Suprapubic skin (tissue), 4 donors: ENCODE data around the gene DPM3.

Source experiments
- EP300 ChIP-seq: sonication (generic); formaldehyde crosslinking; IDR thresholded peaks from one replicate; pipeline ENCODE4 v1.6.1; 2017; ENCODE audit warnings: antibody characterized with exemption
- POLR2AphosphoS5 ChIP-seq, 3 donors: sonication (generic); formaldehyde crosslinking; IDR thresholded peaks; one replicate each; pipeline ENCODE4 v1.6.1; 2017; ENCODE audit warnings: antibody characterized with exemption in 3 of 3
- TF ChIP-seq, protein P1 (sequence below), 2 donors: fragments of 200-600 bp in 1 of 2; fragments of 450-650 bp in 1 of 2; sonication (generic) in 1 of 2; IDR thresholded peaks; one replicate each; pipeline ENCODE4 v1.5.1; 2016 to 2019; ENCODE audit warnings: antibody characterized with exemption in 2 of 2, mild to moderate bottlenecking in 1 of 2, moderate library complexity in 1 of 2

DNA sequence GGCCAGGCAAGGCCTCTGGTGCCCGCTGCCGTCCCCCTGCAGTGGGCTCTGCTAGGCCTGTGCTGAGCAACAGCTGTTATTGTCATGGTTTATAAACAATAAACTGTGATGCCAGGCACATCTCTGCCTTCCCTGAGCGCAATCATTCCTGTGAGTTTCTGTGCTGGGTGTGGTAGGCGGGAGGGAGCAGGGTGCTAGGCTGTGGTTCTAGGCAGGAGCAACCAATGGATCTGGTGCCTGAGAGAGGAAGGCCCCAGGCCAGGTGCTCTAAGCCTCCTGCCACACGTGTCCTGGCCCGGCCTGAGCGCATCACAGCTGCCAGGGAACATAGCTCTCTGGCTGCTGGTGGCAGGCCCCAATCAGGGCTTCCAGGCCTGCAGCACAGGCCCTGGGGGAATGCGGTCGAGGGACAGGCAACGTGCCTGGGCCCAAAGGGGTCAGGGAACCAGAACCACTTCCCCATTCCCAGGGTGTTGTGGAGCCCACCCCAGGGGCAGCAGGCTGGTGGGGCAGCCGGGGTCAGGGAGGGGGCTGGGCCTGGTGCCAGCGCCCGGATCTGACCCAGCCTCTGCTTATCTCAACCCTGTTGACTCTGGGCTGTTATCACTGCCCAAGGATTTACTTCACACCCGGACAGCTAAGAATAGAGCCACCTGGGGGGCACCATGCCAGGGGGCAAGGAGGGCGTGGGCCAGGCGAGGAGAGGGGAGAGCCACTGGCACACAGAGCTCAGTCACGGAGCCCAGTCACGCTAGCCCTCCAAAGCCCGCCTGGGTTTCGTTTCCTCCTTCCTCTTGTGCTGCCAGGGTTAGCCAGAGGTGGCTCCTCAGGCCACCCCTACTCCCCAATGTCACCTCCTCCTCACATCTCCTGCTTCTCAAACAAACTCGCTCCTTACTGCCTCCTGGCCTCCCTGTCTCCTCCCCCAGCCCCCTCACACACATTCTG, 44.8 kb upstream of the DPM3 start:
- TF ChIP-seq, protein P1, sequence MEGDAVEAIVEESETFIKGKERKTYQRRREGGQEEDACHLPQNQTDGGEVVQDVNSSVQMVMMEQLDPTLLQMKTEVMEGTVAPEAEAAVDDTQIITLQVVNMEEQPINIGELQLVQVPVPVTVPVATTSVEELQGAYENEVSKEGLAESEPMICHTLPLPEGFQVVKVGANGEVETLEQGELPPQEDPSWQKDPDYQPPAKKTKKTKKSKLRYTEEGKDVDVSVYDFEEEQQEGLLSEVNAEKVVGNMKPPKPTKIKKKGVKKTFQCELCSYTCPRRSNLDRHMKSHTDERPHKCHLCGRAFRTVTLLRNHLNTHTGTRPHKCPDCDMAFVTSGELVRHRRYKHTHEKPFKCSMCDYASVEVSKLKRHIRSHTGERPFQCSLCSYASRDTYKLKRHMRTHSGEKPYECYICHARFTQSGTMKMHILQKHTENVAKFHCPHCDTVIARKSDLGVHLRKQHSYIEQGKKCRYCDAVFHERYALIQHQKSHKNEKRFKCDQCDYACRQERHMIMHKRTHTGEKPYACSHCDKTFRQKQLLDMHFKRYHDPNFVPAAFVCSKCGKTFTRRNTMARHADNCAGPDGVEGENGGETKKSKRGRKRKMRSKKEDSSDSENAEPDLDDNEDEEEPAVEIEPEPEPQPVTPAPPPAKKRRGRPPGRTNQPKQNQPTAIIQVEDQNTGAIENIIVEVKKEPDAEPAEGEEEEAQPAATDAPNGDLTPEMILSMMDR (IDR thresholded peaks at IDR 0.05), result no peak
- TF ChIP-seq EP300, result no peak
- no peak for TF ChIP-seq POLR2AphosphoS5 (IDR thresholded peaks at IDR 0.05)
